ENCODE results near the gene ATP8A1. TPM values are rescaled to one million over a fixed set of nuclear protein-coding genes. Genes with fewer than 3 reads are reported as not detected.
"Not testable (repeated sequence)": the region's sequence is repeated elsewhere in the genome, so short reads cannot be mapped to it uniquely, and the experiment has no call there.

Gene ATP8A1
- polyA plus RNA-seq, 12 donors: 5.7 to 18.2 (median 11.0) TPM; not detected in 1

DNA sequence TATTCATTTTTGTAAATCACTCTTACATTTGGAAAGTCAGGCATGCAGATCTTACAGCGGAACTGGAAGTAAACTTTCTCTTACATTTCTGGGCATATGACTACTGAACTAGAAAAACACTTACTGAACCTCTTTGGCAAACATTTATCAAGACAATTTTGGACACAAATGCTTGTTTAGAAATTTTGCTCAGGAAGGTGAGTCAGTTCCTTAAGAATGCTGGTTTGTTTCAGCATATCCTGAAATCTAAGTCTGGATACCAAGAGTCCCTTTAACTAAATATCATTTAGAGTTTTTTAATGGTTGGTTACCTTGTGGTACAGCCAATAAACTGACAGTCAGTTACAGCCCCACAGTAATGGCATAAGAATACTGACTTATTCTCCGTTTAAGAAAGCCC, 244.7 kb downstream of the ATP8A1 start:
- no peak for DNase-seq

DNA sequence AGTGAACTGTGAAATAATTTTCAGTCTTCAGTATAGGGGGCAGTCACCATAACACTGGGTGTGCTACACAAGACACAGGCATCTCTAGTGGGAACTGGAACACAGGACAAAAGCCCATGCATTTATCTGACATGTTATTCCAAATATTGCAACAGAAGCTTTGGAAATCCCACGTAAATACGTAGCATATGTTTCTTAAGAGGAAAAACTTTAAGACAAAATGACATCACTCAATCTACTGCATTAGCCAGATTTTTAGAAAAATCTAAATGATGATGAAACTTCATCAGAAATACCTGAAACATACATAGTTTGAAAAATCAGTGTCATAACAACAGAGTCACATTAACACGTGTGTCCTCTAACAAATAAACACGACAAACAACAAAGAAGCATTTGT, 245.1 kb downstream of the ATP8A1 start:
- no peak for DNase-seq

DNA sequence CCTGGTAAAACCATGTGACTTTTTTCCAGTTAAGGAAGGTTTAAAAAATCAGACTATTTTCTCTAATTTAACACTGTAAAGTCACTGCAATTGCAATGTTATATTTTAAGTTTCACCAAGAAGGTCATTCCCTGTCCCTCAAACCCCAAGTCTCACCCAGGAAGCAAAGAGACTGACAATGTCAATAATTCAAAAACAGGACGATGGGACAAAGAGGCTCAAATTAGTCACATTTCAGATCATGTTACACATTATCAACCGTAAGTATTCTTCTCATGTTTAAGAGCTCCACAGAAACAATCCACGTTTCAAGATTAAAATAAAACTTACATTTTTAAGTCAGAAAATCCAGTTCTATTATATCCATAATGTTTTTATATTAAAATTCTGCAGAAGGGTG, 246.5 kb downstream of the ATP8A1 start:
- no peak for DNase-seq

DNA sequence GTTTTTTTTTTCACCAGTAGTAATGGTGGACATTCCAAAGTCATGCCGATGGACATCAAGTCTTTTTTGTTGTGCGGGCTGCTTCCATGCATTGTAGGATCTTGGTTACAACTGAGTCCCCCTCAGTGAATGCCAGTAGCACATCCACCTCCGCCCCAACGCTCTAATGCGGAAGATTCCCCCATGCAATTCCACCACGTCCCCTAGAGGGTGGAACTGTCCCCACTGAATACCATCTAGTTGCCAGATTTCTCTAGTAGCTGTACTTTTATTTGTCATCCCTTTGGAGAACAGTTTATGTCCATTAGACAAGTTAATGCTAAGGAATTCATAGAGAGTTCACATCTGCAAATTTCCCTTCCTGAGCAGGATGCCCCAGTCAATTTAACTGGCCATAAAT, 252.9 kb downstream of the ATP8A1 start:
- DNase-seq: no peak

DNA sequence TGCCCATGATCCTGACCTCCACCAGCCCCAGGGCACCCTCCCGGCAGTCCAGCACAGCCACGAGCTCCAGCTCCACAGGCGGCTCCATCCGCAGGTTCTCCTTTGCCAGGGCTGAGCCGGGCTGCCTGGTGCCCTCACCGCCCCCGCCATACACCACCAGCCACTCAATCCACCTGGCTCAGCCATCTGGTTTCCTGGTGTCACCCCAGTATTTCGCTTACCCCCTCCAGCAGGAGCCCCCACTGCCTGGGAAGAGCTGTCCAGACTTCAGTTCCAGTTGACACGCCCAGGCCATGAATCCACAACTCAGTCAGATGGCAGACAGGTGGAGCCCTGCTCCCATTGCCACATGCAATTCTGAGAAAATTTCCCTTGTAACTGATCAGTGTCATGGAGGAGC, 255.7 kb downstream of the ATP8A1 start:
- no peak for DNase-seq

DNA sequence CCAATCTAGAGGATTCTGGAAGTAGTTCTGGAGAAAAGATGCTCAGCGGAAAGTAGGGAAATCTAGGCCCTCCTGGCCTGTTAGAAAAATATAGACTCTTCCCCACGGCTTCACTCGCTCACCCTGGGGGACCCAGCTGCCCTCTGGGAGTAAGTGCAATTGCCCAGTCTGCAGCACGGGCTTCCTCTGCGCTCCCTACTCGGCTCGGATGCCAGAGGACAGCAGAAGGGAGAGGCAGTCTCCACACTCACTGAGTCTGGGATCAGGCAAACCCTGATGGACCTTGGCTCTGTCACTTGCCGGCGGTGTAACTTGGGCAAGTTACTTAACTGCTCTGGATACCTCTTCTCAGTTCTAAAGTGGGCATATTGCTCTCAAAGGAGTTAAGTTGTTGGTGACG, 257.5 kb downstream of the ATP8A1 start:
- no peak for DNase-seq

DNA sequence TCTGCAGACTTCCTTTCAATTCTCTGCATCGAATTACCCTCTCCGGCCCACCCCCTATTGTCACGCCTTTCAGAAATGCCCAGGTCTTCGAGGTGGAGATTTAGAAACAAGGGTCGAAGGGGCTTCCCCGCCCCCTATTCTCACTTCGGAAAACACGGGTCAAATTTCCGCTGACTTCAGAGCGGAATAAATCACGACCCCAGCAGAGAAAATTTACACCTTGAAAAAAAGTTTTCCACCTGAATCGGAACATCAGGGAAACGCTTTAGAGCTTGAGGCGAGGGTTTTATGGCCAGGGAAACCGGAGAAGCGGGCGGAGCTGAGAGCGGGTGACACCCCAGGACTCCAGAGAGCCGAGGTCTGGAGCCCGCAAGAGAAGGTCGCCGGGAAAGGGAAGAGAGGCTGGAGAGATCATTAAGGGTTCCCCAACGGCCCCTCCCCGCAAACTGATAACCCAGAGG, 258.0 kb downstream of the ATP8A1 start:
- DNase-seq: no peak

DNA sequence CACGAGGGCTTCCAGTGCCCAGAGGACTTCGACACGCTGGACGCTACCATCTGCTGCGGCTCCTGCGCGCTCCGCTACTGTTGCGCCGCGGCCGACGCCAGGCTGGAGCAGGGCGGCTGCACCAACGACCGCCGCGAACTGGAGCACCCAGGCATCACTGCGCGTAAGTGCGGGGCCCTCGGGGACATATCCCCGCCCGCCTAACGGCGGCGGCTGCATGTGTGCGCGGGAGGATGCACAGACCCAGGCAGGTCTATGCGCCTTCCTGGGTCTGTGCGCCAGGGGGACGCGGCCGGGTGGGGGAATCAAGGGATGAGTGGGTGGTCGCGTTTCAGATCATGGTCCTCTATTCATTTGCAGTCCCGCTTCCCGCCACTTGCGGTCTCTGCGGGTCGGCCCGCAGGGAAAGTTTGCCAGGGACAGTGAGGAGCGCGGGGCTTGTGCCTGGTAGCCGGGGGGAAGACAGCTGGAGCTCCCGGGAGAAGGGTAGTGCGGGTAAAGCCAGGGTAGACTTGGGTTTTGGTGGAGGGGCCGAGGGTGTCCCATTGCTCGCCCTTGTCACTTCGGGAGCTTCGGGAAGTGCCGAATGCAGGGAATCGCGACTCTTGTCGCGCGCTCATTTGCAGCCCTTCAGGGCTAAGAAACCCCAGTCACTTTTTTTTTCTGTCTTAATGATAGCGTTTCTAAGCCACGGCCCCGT, 258.6 kb downstream of the ATP8A1 start:
- no peak for DNase-seq

DNA sequence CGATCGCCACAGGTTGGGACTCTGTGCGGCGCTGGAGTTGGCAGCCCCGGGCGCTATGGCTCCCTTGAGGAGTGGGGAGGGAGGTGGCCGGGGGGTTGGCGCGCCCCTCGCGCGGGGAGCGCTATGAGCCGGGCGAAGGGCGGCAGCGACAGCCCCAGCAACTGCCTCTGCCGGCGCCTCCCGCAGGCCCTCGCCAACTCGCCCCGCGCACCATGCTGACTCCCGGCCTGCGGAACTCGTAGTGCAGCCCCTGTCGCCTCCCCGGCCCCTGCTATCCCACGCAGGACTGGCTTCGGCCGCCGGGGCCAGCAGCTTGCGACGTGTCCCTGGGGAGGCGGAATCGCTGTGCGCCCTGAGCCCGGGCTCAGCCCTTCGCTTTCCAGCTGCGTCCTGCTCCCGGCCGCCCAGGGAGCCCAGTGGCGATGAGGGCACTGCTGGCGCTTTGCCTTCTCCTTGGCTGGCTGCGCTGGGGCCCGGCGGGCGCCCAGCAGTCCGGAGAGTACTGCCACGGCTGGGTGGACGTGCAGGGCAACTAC, 259.2 kb downstream of the ATP8A1 start:
- no peak for DNase-seq

DNA sequence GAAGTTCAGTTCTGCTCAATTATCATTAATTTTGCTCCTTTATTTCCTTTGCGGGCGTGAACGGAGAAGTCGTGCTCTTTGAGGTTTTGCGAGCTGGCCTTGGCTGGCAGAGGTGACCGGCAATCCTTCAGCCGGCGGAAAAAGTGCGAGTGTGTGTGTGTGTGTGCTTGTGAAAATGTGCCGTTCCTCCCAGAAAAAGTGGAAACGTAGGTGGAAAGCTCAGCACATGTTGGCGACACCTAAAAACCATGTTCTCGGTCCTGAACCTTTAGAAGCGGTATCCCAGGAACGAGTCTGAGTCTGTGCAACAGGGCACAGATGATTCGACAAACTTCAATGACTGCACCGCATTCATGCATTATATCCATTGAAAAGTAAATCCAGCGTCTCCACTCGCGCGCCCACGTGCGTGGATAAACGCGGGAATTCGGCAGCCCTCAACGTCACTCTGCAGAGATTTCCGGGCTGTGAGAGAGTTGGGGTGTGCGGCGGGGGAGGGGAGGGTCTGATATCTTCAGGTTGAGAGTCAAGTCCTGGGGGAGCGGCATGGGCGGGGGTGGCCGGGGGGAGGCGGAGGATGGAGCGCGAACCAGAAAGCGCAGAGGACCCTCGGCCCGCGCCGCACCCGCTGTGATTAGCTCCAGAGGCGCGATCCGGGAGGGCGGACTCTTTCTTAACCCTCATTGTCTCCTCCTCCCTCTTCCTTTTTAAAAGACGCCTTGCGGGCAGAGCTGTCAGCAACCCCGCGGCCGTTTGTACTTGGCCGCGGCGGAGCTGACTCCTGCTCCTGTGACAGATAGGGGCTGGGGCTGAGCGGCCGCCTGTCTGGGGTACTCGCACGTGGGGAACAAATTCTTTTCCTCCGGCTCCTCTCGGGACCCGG, 259.9 kb downstream of the ATP8A1 start, which contains the start of gene SHISA3:
Gene SHISA3, plus strand, starts transcription at position 737 of the 883 bp plus-strand sequence. CDS start 569 bp downstream, outside the sequence.
- no peak for DNase-seq

DNA sequence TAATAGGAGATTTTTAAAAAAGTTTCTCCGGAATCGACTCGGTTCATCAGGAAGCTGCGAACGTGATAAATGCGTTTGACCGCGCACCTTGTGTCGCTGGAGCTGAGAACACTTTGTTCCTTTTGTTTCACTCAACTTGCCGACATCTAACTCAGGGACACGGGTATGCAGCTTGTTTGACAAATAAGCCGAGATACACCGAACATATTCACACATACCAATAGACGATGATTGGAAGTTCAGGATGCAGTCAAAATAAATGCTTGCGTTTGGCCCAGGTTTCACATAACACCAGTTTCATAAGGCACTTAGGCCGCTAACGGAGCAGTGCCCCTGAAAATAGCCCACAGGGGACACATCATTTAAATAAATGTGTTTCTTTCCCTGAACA, 260.5 kb downstream of the ATP8A1 start:
- DNase-seq: no peak

DNA sequence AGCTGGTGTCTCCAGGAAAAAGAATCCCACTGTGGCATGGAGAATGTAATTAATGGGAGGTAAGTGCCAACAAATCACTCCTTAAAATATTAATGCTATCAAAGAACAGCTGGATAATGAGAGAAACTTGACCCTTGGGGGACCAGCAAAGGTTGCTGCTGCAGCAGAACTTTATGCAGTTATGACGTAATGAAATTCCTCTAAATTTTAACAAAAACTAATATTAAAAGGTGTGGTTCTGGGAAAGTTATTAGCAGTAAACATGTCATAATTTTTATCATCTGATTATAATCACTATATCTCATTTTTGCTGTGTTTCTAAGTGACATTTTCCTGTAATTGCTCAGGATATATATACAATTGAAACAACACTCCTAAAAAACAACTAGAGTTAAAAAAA, 261.3 kb downstream of the ATP8A1 start:
- no peak for DNase-seq

DNA sequence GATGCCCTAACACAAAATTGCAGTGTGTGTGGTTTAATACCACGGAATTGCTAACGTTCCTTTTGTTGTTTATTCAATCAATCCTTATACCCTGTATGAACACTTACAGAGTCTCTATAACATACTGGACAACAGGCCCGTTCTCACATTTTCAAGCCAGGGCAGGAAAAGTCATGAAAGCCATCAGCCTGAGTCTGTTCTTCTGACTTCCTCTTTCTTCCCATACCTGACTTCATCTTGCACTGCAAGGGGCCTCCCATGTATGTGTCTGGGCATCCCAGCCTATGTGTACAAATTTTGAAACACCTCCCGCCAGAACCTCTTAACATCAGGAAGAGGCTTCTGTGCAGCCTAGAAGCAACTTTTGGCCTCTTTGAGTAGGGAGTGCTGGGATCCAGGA, 264.5 kb downstream of the ATP8A1 start:
- DNase-seq: no peak

DNA sequence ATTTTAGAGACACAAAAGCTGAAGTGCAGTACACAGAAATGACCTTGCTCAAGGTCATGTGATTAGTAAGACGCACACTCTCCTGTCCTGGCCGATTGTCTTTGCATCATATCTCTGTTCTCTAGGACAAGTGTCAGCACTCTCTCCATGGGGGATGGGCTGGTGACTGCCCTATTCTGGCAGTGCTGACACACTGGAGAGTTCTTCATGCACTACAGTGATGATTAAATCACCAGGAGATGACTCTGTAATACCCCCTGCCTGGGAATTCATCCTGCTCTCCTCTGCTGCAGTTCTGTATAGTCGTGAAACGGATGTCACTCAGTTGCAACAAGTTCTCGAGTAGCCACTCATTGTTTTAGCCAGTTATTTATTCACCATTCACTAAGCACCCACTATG, 264.9 kb downstream of the ATP8A1 start:
- no peak for DNase-seq

DNA sequence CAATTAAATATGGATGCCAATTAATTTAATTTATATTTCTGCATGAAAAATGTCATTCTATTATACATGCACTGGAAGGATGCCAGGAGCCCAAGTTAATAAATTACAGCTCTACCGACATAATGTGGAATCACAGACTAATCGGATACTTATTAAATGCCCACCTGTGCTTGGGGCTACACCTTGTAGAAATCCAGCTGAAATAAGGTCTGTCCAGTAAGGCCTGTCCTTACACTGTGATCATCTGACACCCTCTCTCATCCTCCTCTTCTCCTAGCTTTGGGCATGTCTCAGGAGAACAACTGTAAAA, 265.6 kb downstream of the ATP8A1 start:
- no peak for DNase-seq

DNA sequence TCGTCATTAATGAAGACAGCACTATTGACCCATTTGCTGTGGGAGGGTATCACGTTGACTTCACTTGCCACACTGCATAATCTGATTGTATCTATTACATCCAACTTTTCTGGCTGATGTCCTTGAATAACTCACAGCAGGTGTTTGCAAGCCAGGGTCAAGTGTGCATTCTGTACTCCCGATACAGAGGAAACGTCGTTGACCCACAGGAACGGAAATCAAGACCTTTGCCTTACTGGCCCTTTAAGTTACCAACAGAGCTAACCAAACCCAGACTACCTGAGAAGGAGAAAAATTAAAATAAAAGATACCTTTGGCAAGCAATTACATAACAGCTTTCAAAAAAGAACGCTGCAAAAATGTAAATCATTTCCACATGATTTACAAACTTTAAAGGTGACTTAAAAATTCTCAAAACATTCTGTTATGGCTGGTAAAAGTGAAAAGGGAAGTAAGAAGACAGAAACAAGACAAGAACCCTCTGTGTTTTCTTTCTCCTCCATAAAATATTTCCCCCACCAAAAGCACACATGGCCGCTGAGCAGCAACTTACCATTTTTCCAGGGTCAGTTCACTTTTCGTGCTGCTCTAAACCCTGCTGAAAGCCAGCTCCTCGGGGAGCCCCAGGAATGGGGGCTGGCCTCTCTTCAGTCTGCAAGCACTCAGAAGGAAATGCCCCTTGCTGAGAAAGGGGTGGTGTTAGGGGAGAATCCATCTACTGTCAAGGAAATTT, 266.1 kb downstream of the ATP8A1 start:
- no peak for DNase-seq

DNA sequence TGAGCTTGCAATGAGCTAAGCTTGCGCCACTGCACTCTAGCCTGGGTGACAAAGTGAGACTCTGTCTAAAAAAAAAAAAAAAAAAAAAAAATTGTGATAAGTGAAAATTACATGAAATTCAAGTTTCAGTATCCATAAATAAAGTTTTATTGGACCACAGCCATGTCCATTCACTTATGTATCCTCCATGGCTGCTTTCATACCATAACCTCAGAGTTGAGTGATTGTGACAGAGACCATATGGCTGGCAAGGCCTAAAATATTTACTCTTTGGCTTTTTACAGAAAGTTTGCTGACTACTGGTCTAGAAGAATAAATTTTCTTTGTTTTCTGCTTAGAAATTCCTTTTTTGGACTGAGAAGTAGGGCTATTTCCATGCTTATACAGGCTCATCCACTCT, 271.4 kb downstream of the ATP8A1 start:
- DNase-seq: no peak

DNA sequence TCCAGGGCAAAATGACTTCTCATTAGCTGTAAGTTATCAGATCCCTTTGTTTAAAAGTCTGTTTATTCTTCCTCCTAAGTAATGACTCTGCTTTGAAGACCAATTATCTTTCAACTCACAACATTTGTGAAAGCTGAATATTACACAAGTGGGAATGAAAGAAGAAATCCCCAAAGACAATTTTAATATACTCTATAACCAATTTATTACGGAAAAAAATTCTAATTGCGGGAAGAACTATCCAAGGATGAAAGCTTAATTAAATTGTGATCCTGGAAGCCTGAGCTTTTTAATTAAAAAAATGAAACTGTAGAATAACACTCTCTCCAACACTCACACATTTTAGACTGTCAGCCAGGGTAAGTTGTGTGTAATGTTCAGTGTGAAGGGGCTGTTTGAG, 275.2 kb downstream of the ATP8A1 start:
- DNase-seq: no peak

DNA sequence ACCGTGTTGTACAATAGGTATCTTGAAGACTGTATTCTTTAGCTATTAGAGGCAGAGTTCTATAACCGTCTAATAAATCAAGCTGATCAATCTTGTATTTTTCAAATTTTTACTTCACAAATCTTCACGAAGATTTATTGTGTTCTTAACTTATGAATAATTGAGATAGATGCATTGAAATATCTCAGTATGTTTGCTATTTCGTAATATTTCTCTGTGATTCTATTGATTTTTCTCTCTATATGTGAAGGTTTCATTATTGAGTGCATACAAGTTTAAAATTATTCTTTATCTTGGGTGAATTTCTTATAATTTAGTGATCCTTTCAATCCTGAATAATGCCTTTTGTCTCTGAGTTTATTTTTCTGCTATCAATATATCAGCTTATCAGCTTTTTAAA, 279.4 kb downstream of the ATP8A1 start:
- DNase-seq: no peak

DNA sequence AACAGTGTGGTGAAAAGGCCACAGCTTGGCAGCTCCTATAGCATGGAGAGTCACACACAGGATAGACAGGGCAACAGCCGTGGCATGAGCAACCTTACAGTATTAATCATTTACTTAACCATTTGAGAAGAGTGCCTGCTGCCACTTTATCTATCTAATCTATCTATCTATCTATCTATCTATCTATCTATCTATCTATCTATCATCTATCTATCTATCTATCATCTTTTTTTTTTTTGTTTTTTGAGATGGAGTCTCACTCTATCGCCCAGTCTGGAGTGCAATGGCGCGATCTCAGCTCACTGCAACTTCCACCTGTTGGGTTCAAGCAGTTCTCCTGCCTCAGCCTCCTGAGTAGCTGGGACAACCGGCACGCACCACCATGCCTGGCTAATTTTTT, 284.6 kb downstream of the ATP8A1 start:
- DNase-seq: not testable (repeated sequence)

DNA sequence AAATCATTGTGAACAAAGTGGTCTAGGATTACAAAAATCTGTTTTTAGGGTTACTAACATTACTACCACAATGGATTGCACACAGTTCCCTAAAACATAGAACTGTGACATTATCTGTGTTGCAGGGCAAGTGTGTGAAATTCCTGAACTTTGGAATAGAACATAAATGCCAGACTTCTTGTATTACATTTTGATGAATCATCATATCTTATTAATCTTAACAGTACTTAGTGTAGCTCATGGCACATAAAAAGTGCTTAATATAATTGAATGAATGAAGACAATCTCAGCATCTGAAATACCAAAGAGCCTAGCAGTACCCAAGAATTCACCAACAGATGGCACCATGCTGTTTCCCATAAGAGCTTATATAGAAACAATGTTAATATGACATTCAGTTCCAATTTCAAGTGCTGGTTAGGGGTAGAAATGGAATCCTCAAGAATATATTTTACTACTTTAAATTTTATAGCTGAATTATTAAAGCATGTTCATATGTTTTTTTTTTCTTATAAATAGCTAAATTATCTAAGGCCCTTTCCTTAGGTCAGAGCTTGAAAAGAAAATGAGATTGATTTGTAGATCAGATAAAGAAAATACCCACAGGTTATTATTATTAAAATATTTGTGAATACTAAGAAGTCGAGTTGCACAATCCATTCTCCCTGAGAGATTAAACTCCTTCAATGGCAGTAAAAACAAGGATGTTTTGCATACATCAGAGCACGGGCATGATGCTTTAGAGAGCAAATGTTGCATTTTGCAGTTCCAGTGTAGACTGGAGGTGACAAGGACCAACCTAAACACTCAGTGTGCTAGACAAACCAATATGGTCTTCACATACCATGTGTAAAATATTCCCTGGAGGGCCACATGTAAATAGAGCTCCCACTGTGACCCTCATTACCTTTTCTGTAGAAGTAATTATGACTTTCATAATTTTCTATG, 285.3 kb downstream of the ATP8A1 start:
- peak; percentile 44 for DNase-seq

All from muscle of arm (tissue), 12 donors.